HCT116 (cell line): ENCODE results near the gene ZNF592. TPM values are rescaled to one million over a fixed set of nuclear protein-coding genes. Genes with fewer than 3 reads are reported as not detected.

Source experiments
- ATAC-seq: fragments of 200-7000 bp; cut with Tn5 transposase; 2 replicates; pipeline ENCODE4 v1.9.1; 2020; ENCODE audit warnings: mild to moderate bottlenecking, moderate library complexity
- BruUV-seq: library from RNA; stranded (reverse); fragments of 400-500 nt; replicated peaks from 2 replicates; lab custom pipeline; 2021; lab: Mats Ljungman, UMichigan
- CTCF ChIA-PET: fragments of 300-600 bp; sonication (Branson Sonifier 250); formaldehyde crosslinking; loops from one replicate; lab custom pipeline; 2021; ENCODE audit warnings: antibody characterized with exemption; lab: Charles Lee
- POLR2A ChIA-PET: fragments of 300-600, 350-600 bp; sonication (Branson Sonifier 250); formaldehyde crosslinking; loops from one replicate; lab custom pipeline; 2021; ENCODE audit warnings: antibody characterized with exemption; lab: Charles Lee
- RAD21 ChIA-PET, 2 experiments: fragments of 300-600 bp; sonication (Branson Sonifier 250); formaldehyde crosslinking; loops; one replicate each; lab custom pipeline; 2023; ENCODE audit warnings: low total read pairs in 2 of 2; ENCODE audit not compliant: uncharacterized antibody in 2 of 2, unreplicated experiment in 2 of 2, low non-redundant PET in 1 of 2; lab: Charles Lee
- DNase-seq: peaks from one replicate; pipeline ENCODE4 v3.0.0-alpha.2; 2010; ENCODE audit warnings: low read depth, low spot score
- H2AFZ ChIP-seq: fragments of 200-600 bp; shearing (Covaris generic), sonication (generic); 2 replicates; pipeline ENCODE4 v1.6.1; 2017; ENCODE audit warnings: low read depth, mixed run types, mixed read lengths, antibody characterized with exemption, low read length; ENCODE audit not compliant: poor library complexity, severe bottlenecking
- H3K27ac ChIP-seq: 2 replicates; pipeline ENCODE4 v1.5.1; 2012; ENCODE audit warnings: low read depth, low read length
- H3K27me3 ChIP-seq: fragments of 200-600 bp; sonication (generic); 2 replicates; pipeline ENCODE4 v1.6.1; 2016; ENCODE audit warnings: mixed run types, low read length, mixed read lengths; ENCODE audit not compliant: insufficient read depth
- H3K36me3 ChIP-seq, 2 experiments: fragments of 200-500 bp in 1 of 2; fragments of 200-600 bp in 1 of 2; sonication (Bioruptor generic) in 1 of 2; sonication (generic) in 1 of 2; 2 replicates each; pipeline versions ENCODE4 v1.5.1 to v1.6.1; 2014 to 2016; ENCODE audit warnings: low read length in 2 of 2, inconsistent platforms in 1 of 2, mixed read lengths in 1 of 2, mixed run types in 1 of 2; ENCODE audit not compliant: insufficient read depth in 2 of 2, control insufficient read depth in 1 of 2
- H3K4me1 ChIP-seq, 2 experiments: fragments of 200-600 bp in 1 of 2; sonication (generic) in 1 of 2; 2 replicates each; pipeline versions ENCODE4 v1.5.1 to v1.6.1; 2012 to 2017; ENCODE audit warnings: low read length in 2 of 2, inconsistent platforms in 1 of 2, mild to moderate bottlenecking in 1 of 2, mixed read lengths in 1 of 2, mixed run types in 1 of 2, moderate library complexity in 1 of 2; ENCODE audit not compliant: insufficient read depth in 2 of 2, control insufficient read depth in 1 of 2
- H3K4me2 ChIP-seq: fragments of 200-600 bp; sonication (generic); 2 replicates; pipeline ENCODE4 v1.6.1; 2017; ENCODE audit warnings: mixed run types, low read length, mixed read lengths
- H3K4me3 ChIP-seq, 2 experiments: fragments of 200-600 bp in 1 of 2; sonication (generic) in 1 of 2; replicated peaks in 1 of 2; 2 replicates each; pipeline ENCODE4 v1.5.1; 2011 to 2016; ENCODE audit warnings: low read length in 2 of 2, control low read depth in 1 of 2, low read depth in 1 of 2, mild to moderate bottlenecking in 1 of 2, mixed read lengths in 1 of 2, mixed run types in 1 of 2
- H3K79me2 ChIP-seq: fragments of 200-600 bp; sonication (generic); 2 replicates; pipeline ENCODE4 v1.6.1; 2017; ENCODE audit warnings: mild to moderate bottlenecking, mixed run types, low read length, moderate library complexity, mixed read lengths; ENCODE audit not compliant: insufficient read depth
- H3K9ac ChIP-seq: fragments of 200-600 bp; sonication (generic); 2 replicates; pipeline ENCODE4 v1.6.1; 2016; ENCODE audit warnings: low read length, mixed read lengths
- H3K9me2 ChIP-seq: fragments of 200-600 bp; sonication (generic), shearing (Covaris generic); 2 replicates; pipeline ENCODE4 v1.6.1; 2017; ENCODE audit warnings: mixed run types, mild to moderate bottlenecking, moderate library complexity; ENCODE audit not compliant: insufficient read depth
- H3K9me3 ChIP-seq, 2 experiments: fragments of 200-500 bp in 1 of 2; fragments of 200-600 bp in 1 of 2; sonication (Bioruptor generic) in 1 of 2; sonication (generic) in 1 of 2; 2 replicates each; pipeline ENCODE4 v1.6.1; 2014 to 2017; ENCODE audit warnings: low read length in 2 of 2, mixed read lengths in 2 of 2, inconsistent platforms in 1 of 2, low read depth in 1 of 2, mild to moderate bottlenecking in 1 of 2, mixed run types in 1 of 2, moderate library complexity in 1 of 2; ENCODE audit not compliant: control insufficient read depth in 1 of 2, insufficient read depth in 1 of 2
- H4K20me1 ChIP-seq: fragments of 200-600 bp; sonication (generic), shearing (Covaris generic); 2 replicates; pipeline ENCODE4 v1.6.1; 2017; ENCODE audit warnings: mixed run types, mild to moderate bottlenecking, moderate library complexity; ENCODE audit not compliant: insufficient read depth
- CBX3 ChIP-seq: IDR thresholded peaks from 2 replicates; pipeline ENCODE4 v1.6.1; 2012; ENCODE audit warnings: low read depth
- EGR1 ChIP-seq: IDR thresholded peaks from 2 replicates; pipeline ENCODE4 v1.6.1; 2012; ENCODE audit warnings: low read depth
- EZH2phosphoT487 ChIP-seq: fragments of 200-600 bp; IDR thresholded peaks from 2 replicates; pipeline ENCODE4 v1.6.1; 2018; ENCODE audit warnings: antibody characterized with exemption, borderline replicate concordance
- FOSL1 ChIP-seq: IDR thresholded peaks from 2 replicates; pipeline ENCODE4 v1.6.1; 2012; ENCODE audit warnings: low read depth
- JUND ChIP-seq: IDR thresholded peaks from 2 replicates; pipeline ENCODE4 v1.6.1; 2012
- POLR2AphosphoS5 ChIP-seq: IDR thresholded peaks from 2 replicates; pipeline ENCODE4 v1.6.1; 2011; ENCODE audit warnings: mild to moderate bottlenecking, low read depth, low read length, moderate library complexity
- RAD21 ChIP-seq: IDR thresholded peaks from 2 replicates; pipeline ENCODE4 v1.6.1; 2012; ENCODE audit warnings: low read depth, mild to moderate bottlenecking
- SP1 ChIP-seq: IDR thresholded peaks from 2 replicates; pipeline ENCODE4 v1.6.1; 2012; ENCODE audit warnings: low read depth
- SRF ChIP-seq: IDR thresholded peaks from 2 replicates; pipeline ENCODE4 v1.6.1; 2012; ENCODE audit warnings: low read depth
- TCF7L2 ChIP-seq: IDR thresholded peaks from 2 replicates; pipeline ENCODE4 v1.7.0; 2011; ENCODE audit warnings: borderline replicate concordance, inconsistent platforms; ENCODE audit not compliant: insufficient read depth, insufficient read length; ENCODE audit errors: extremely low read depth
- YY1 ChIP-seq: IDR thresholded peaks from 2 replicates; pipeline ENCODE4 v1.6.1; 2011; ENCODE audit warnings: low read length, low read depth, moderate library complexity, mild to moderate bottlenecking; ENCODE audit not compliant: insufficient replicate concordance; ENCODE audit errors: extremely low read depth
- ZFX ChIP-seq: fragments of 450-650 bp; IDR thresholded peaks from 2 replicates; pipeline ENCODE4 v1.6.1; 2017
- ZNF274 ChIP-seq: fragments of 200-500 bp; sonication (Bioruptor generic); IDR thresholded peaks from 2 replicates; pipeline ENCODE4 v1.6.1; 2014; ENCODE audit warnings: mild to moderate bottlenecking, low read depth, low read length, inconsistent platforms
- intact Hi-C: fragments of 100-400 bp; cut with micrococcal nuclease; formaldehyde crosslinking; loops from 2 replicates; pipeline ENCODE4 v1.10.0; 2022
- total RNA-seq: library from RNA; stranded (reverse); gene quantifications from one replicate; pipeline ENCODE4 v1.2.1, GENCODE V29; 2021; ENCODE audit not compliant: unreplicated experiment
- TF ChIP-seq, protein P1 (sequence below): IDR thresholded peaks from 2 replicates; pipeline ENCODE4 v1.6.1; 2012
- TF ChIP-seq, protein P2 (sequence below): IDR thresholded peaks from 2 replicates; pipeline ENCODE4 v1.6.1; 2012; ENCODE audit warnings: low read depth

The ZNF592 gene
- total RNA-seq, 1 experiment from 2014 or later: 26.4 TPM

DNA sequence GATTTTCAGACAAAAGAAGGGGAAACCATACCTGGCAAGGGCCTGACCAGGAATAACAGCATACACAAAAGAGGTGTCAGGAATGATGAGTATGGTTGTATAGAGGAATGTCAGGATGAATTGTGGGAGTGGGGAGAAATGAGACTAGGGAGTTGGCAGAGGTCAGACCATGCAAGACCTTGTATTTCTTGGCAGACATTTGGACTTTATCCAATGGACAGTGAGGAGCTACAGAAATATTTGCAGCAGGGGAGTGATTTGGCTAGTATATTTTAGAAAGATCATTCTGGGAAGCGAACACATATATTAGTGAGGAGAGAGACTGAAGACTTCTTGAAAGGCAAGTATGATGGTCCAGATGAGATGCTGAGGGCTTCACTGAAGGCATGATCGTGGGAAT, 43.4 kb downstream of the ZNF592 start (continued):
- TF ChIP-seq FOSL1 (no peak), JUND (no peak), ZFX (no peak), TCF7L2 (no peak)
- TF ChIP-seq, protein P1, sequence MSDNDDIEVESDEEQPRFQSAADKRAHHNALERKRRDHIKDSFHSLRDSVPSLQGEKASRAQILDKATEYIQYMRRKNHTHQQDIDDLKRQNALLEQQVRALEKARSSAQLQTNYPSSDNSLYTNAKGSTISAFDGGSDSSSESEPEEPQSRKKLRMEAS: no peak

DNA sequence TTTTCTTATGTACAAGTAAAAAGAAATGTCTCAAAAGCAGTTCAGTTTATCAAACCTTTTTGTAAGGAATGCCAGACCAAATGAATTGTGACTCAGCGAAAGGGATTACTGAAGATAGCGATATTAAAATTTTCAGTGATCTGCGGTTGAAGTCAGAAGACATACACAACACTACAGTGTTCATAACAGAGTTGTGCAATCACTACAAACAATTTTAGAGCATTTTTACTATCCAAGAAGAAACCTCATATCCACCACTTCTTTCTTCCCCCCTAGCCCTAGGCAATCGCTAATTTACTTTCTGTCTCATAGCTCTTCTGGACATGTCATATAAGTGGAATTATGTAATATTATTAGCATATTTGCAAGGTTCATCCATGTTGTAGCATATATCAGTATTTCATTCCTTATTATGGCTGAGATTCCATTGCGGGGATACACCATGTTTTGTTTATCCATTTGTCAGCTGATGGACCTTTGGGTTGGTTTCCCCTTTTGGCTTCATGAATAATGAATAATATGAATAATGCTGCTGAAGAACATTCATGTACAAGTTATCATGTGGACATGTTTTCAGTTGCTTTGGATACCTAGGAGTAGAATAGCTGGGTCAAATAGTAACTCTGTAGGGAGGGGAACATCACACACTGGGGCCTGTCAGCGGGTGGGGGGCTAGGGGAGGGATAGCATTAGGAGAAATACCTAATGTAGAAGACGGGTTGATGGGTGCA, 45.2 kb downstream of the ZNF592 start:
- Histone ChIP-seq H3K9ac (no peak overlapping the region), H4K20me1 (no peaks in the 10 kb centered on the region), H3K27ac (no peak overlapping the region), H3K9me2 (no peaks in the 10 kb centered on the region), H3K9me3 (no peaks in the 10 kb centered on the region), H3K4me1 (no peaks in the 10 kb centered on the region), H3K36me3 (peaks cover 9 to 21% of the 10 kb centered on the region in 2 experiments; a peak in 3 of 4 replicates), H3K4me2 (no peak overlapping the region), H3K4me3 (no peak overlapping the region), H3K27me3 (no peaks in the 10 kb centered on the region), H3K79me2 (peaks cover 27% of the 10 kb centered on the region), H2AFZ (no peak overlapping the region)
- POLR2A ChIA-PET: no interaction called here
- ATAC-seq: no peak
- CTCF ChIA-PET: no interaction called here
- DNase-seq: no peak
- no TSS peak for BruUV-seq
- RAD21 ChIA-PET: no interaction called here
- intact Hi-C loops: no loop called here
- TF ChIP-seq ZNF274 (no peak), YY1 (no peak)

DNA sequence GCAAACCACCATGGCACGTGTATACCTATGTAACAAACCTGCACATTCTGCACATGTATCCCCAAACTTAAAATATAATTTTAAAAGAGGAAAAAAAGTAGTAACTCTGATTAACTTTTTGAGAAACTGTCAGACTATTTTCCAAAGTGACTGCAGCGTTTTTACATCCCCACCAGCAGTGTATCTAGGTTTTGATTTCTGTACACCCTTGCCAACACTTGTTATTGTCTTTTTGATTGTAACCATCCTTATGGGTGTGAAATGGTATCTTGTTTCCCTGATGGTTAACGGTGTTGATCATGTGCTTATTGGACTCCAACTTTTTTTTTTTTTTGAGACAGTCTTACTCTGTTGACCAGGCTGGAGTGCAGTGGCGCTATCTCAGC, 45.8 kb downstream of the ZNF592 start:
- BruUV-seq: no TSS peak
- Histone ChIP-seq H3K9me2 (no peaks in the 10 kb centered on the region), H3K79me2 (peaks cover 22% of the 10 kb centered on the region), H3K36me3 (peaks cover 13 to 27% of the 10 kb centered on the region in 2 experiments; a peak in 3 of 4 replicates), H3K9ac (no peak overlapping the region), H3K4me1 (no peaks in the 10 kb centered on the region), H2AFZ (no peak overlapping the region), H3K4me2 (no peak overlapping the region), H3K4me3 (no peak overlapping the region), H4K20me1 (no peaks in the 10 kb centered on the region), H3K27ac (no peak overlapping the region), H3K9me3 (no peaks in the 10 kb centered on the region), H3K27me3 (no peaks in the 10 kb centered on the region)
- POLR2A ChIA-PET: no interaction called here
- ATAC-seq (no peak), DNase-seq (no peak)
- intact Hi-C loops: no loop called here
- CTCF ChIA-PET: no interaction called here
- RAD21 ChIA-PET: no interaction called here
- TF ChIP-seq TCF7L2: no peak
- no peak for TF ChIP-seq RAD21
- TF ChIP-seq ZNF274: no peak
- TF ChIP-seq SRF: no peak
- TF ChIP-seq EGR1: no peak
- TF ChIP-seq POLR2AphosphoS5: no peak
- no peak for TF ChIP-seq FOSL1
- TF ChIP-seq, protein P1: no peak
- TF ChIP-seq EZH2phosphoT487: no peak
- no peak for TF ChIP-seq SP1
- TF ChIP-seq, protein P2, sequence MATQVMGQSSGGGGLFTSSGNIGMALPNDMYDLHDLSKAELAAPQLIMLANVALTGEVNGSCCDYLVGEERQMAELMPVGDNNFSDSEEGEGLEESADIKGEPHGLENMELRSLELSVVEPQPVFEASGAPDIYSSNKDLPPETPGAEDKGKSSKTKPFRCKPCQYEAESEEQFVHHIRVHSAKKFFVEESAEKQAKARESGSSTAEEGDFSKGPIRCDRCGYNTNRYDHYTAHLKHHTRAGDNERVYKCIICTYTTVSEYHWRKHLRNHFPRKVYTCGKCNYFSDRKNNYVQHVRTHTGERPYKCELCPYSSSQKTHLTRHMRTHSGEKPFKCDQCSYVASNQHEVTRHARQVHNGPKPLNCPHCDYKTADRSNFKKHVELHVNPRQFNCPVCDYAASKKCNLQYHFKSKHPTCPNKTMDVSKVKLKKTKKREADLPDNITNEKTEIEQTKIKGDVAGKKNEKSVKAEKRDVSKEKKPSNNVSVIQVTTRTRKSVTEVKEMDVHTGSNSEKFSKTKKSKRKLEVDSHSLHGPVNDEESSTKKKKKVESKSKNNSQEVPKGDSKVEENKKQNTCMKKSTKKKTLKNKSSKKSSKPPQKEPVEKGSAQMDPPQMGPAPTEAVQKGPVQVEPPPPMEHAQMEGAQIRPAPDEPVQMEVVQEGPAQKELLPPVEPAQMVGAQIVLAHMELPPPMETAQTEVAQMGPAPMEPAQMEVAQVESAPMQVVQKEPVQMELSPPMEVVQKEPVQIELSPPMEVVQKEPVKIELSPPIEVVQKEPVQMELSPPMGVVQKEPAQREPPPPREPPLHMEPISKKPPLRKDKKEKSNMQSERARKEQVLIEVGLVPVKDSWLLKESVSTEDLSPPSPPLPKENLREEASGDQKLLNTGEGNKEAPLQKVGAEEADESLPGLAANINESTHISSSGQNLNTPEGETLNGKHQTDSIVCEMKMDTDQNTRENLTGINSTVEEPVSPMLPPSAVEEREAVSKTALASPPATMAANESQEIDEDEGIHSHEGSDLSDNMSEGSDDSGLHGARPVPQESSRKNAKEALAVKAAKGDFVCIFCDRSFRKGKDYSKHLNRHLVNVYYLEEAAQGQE: no peak
- TF ChIP-seq ZFX: no peak
- TF ChIP-seq CBX3: no peak
